ENCODE results near the gene MAP3K8. TPM values are rescaled to one million over a fixed set of nuclear protein-coding genes. Genes with fewer than 3 reads are reported as not detected.

Gene MAP3K8
- total RNA-seq, 1 experiment from 2014 or later: 4.8 TPM

DNA sequence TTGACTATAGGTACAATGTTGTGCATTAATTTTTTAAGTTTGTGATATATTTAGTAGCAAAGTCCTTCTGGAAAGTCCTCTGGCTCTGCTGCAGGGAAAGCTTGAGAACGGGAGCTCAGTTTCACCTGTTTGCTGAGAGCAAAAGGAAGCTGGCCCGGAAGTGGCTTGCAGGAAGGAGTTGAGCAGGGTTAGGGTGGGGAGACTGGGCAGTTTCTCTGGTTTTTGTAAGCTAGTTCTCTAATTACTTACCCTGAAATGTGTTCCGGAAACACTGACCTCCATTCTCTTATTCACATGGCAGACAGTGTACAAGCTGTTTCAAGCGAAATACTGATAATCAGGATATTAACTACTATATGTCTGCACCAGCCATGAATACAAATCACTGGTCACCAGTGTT is 22.3 kb downstream of the MAP3K8 start:
- ChIA-PET CTCF (no interaction called here), POLR2A (no interaction called here)
- DNase-seq (ENCODE audit: low read depth, low spot score) (no peak), ATAC-seq (no peak)
- TF ChIP-seq SIN3A (IDR thresholded peaks at IDR 0.05; ENCODE audit: borderline replicate concordance, insufficient read depth, low read depth, low read length) (no peak), TCF7L2 (IDR thresholded peaks at IDR 0.05; ENCODE audit: low read depth, low read length) (no peak), POLR2AphosphoS5 (IDR thresholded peaks at IDR 0.05; ENCODE audit: low read depth, low read length) (no peak)
- TF ChIP-seq, protein P1, sequence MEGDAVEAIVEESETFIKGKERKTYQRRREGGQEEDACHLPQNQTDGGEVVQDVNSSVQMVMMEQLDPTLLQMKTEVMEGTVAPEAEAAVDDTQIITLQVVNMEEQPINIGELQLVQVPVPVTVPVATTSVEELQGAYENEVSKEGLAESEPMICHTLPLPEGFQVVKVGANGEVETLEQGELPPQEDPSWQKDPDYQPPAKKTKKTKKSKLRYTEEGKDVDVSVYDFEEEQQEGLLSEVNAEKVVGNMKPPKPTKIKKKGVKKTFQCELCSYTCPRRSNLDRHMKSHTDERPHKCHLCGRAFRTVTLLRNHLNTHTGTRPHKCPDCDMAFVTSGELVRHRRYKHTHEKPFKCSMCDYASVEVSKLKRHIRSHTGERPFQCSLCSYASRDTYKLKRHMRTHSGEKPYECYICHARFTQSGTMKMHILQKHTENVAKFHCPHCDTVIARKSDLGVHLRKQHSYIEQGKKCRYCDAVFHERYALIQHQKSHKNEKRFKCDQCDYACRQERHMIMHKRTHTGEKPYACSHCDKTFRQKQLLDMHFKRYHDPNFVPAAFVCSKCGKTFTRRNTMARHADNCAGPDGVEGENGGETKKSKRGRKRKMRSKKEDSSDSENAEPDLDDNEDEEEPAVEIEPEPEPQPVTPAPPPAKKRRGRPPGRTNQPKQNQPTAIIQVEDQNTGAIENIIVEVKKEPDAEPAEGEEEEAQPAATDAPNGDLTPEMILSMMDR (IDR thresholded peaks at IDR 0.05): no peak
- TF ChIP-seq, protein P2, sequence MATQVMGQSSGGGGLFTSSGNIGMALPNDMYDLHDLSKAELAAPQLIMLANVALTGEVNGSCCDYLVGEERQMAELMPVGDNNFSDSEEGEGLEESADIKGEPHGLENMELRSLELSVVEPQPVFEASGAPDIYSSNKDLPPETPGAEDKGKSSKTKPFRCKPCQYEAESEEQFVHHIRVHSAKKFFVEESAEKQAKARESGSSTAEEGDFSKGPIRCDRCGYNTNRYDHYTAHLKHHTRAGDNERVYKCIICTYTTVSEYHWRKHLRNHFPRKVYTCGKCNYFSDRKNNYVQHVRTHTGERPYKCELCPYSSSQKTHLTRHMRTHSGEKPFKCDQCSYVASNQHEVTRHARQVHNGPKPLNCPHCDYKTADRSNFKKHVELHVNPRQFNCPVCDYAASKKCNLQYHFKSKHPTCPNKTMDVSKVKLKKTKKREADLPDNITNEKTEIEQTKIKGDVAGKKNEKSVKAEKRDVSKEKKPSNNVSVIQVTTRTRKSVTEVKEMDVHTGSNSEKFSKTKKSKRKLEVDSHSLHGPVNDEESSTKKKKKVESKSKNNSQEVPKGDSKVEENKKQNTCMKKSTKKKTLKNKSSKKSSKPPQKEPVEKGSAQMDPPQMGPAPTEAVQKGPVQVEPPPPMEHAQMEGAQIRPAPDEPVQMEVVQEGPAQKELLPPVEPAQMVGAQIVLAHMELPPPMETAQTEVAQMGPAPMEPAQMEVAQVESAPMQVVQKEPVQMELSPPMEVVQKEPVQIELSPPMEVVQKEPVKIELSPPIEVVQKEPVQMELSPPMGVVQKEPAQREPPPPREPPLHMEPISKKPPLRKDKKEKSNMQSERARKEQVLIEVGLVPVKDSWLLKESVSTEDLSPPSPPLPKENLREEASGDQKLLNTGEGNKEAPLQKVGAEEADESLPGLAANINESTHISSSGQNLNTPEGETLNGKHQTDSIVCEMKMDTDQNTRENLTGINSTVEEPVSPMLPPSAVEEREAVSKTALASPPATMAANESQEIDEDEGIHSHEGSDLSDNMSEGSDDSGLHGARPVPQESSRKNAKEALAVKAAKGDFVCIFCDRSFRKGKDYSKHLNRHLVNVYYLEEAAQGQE (IDR thresholded peaks at IDR 0.05; ENCODE audit: insufficient read depth in 1 of 2, low read depth in 2 of 2, low read length in 1 of 2): no peak
- BruUV-seq (replicated peaks): no TSS peak
- no peaks in the 10 kb centered on the region for H3K4me1 ChIP-seq (ENCODE audit: control insufficient read depth, insufficient read depth, low read length)
- H3K36me3 ChIP-seq (ENCODE audit: control insufficient read depth, insufficient read depth, low read length): no peaks in the 10 kb centered on the region
- intact Hi-C loops (cut with micrococcal nuclease; ENCODE audit: unreplicated experiment): no loop called here
- no peak overlapping the region for H3K4me3 ChIP-seq (ENCODE audit: low read depth in 2 of 2, low read length in 2 of 2)
- no peaks in the 10 kb centered on the region for H3K27me3 ChIP-seq (ENCODE audit: control insufficient read depth, insufficient read depth, low read length)
- H3K27ac ChIP-seq (ENCODE audit: low read length): no peak overlapping the region
- no peaks in the 10 kb centered on the region for H3K9me3 ChIP-seq (ENCODE audit: control insufficient read depth, insufficient read depth, low read depth, low read length)
- in situ Hi-C loops (cut with HindIII; ENCODE audit: low pct_unique_long_range_greater_than_20kb, low sequenced_read_pairs): no loop called here

DNA sequence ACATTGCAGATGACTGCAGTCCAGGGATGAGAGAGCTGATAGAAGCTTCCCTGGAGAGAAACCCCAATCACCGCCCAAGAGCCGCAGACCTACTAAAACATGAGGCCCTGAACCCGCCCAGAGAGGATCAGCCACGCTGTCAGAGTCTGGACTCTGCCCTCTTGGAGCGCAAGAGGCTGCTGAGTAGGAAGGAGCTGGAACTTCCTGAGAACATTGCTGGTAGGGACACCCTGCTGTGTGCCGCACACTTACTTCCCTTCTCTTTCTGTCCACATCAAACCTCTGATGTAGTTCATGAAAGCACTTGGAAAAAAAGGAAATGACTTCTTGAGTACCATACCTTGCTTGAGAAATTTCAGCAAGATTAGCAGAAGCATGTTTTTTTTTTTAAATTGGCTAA is 25.3 kb downstream of the MAP3K8 start:
- no peaks in the 10 kb centered on the region for H3K36me3 ChIP-seq (ENCODE audit: control insufficient read depth, insufficient read depth, low read length)
- POLR2A ChIA-PET: no interaction called here
- no peak for DNase-seq (ENCODE audit: low read depth, low spot score)
- H3K4me3 ChIP-seq (ENCODE audit: low read depth in 2 of 2, low read length in 2 of 2): no peak overlapping the region
- intact Hi-C loops (cut with micrococcal nuclease; ENCODE audit: unreplicated experiment) (no loop called here), in situ Hi-C loops (cut with HindIII; ENCODE audit: low pct_unique_long_range_greater_than_20kb, low sequenced_read_pairs) (no loop called here)
- CTCF ChIA-PET: no interaction called here
- no peak for ATAC-seq
- no peaks in the 10 kb centered on the region for H3K27me3 ChIP-seq (ENCODE audit: control insufficient read depth, insufficient read depth, low read length)
- H3K27ac ChIP-seq (ENCODE audit: low read length): no peak overlapping the region
- no TSS peak for BruUV-seq (replicated peaks)
- no peaks in the 10 kb centered on the region for H3K4me1 ChIP-seq (ENCODE audit: control insufficient read depth, insufficient read depth, low read length)
- TF ChIP-seq, protein P2 (IDR thresholded peaks at IDR 0.05; ENCODE audit: insufficient read depth in 1 of 2, low read depth in 2 of 2, low read length in 1 of 2): no peak
- TF ChIP-seq, protein P1 (IDR thresholded peaks at IDR 0.05): no peak
- TF ChIP-seq SIN3A (IDR thresholded peaks at IDR 0.05; ENCODE audit: borderline replicate concordance, insufficient read depth, low read depth, low read length) (no peak), POLR2AphosphoS5 (IDR thresholded peaks at IDR 0.05; ENCODE audit: low read depth, low read length) (no peak), TCF7L2 (IDR thresholded peaks at IDR 0.05; ENCODE audit: low read depth, low read length) (no peak)
- H3K9me3 ChIP-seq (ENCODE audit: control insufficient read depth, insufficient read depth, low read depth, low read length): no peaks in the 10 kb centered on the region

All from Panc1 (cell line).